Activated CD8-positive, alpha-beta memory T cell treated with anti-CD3 and anti-CD28 coated beads for 24 hours (primary cell): ENCODE results near the gene TEPSIN.

Experiments used
- DNase-seq: peaks from one replicate; pipeline ENCODE4 v3.0.0-alpha.2; 2020

TEPSIN gene

DNA sequence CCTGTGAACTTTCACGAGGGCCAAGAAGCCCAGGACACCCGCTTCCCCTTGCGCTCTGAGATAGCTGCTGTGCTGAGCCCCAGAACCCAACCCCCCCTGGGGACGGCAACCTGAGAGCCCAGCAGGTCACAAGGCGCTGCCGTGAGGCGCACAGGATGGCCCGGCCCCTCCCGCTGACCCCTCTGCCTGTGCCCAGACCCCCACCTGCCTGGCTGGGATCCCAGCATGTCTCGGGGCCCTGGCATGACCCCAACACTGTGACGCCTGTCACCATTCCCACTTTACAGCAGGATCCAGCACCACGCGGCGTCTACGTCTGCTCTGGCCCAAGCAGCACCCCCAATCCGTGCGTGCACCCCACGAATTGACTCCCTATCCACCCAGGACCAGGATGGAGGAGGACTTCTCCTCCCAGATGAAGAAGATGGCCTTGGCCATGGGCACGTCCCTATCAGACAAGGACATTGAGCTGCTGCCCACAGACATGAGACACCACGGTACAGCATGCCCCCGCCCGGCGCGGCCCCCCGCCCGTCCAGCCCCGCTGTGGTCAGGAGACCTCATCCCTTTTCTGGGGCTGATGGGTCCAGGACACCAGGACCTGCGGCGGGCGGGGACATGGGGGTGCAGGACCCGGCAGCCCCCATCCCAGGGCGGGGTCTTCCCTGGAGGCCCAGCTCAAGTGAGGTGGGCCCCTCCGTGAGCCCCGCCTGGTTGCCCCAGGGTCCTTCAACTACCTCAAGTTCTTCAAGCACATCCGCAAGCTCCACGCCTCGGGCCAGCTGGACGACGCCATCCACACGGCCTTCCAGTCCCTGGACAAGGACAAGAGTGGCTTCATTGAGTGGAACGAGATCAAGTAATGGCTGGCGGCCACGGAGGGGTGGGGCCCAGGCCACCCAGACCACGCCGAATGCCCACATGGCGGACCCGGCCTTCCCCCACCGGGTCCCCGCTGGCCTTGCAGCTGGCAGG is 57.7 kb downstream of the TEPSIN start:
- no peak for DNase-seq

DNA sequence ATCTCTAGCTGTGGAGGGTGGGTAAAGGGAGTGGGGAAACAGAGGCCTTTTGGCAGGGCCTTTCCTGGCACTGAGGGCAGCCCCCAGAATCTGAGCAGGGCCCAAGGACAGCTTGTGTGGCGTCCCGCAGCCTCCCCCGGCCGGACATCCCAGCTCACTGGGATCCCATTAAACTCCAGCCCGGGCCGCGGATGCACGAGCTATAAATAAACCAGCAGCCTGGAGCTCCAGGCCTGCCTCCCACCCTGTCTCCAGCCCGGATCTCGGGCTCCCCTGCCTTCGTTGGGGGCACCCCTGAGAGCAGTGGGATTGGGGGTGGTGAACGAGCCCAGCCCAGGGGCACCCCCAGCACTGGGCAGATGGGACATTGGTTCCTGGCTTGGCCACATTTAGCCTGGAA is 59.0 kb downstream of the TEPSIN start:
- DNase-seq = no peak

DNA sequence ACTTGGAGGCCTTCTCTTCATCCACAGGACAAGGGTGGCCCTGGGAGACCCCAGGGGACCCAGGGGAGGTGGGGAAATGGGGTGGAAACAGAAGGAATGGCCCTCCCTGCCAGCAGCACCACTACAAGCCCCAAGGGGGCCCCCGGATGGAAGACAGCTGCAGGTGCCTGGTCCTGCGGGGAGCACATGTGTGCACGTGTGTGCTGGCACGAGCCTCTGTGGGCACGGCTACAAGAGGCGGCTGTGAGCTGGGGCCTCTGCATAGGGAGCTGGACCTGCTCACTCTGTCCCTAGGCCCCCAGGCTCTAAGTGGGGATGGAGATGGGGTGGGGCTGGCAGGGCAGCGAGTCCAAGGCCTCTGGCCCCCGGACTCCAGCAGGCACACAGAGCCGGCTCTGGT is 59.6 kb downstream of the TEPSIN start:
- DNase-seq = no peak
